GM21423 (cell line): ENCODE data around the gene SYCP3.

Experiments
- ATAC-seq: cut with Tn5 transposase; IDR thresholded peaks from one replicate; pipeline ENCODE4 v1.9.1; 2021; ENCODE audit warnings: mild to moderate bottlenecking, moderate library complexity; ENCODE audit not compliant: unreplicated experiment

SYCP3 gene

DNA sequence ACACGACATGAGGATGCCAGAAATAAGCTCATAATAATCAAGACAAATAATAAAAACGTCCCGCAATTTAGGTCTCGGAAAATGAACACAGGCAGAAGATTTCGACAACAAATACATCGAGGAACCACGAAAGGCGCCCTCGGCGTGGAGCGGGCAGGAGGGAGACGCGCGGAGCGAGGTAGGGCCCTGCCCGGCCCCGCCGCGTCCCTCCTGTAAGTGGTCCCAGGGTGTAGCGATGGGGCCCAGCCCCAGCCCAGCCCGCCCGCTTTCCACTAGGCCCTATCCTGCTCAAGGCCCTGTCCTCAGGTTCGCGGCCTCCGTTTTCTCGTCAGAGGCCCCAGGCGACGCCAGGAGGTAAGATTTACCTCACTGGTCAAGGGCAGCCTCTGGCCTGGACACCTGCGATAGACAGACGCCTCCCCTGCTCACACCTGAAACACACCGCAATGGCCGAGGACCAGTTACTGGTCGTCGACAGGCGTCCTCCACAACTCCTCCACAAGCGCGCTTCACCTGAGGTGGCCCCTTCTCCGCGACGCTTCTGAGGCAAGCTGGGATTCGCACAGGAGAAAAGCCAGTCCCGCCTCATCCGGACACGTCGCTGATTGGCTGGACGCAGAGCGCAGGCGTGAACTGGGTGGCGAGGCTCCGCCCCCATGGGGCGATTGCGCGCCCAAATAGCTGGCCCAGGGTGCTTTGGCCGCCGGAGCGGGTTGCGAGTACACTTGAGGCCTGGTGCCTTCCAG lies at the start of gene SYCP3:
TSS of gene SYCP3 (minus strand) at position 543 of the 746 bp plus-strand sequence. CDS start 1,527 bp downstream, outside the sequence.
- no peak for ATAC-seq

DNA sequence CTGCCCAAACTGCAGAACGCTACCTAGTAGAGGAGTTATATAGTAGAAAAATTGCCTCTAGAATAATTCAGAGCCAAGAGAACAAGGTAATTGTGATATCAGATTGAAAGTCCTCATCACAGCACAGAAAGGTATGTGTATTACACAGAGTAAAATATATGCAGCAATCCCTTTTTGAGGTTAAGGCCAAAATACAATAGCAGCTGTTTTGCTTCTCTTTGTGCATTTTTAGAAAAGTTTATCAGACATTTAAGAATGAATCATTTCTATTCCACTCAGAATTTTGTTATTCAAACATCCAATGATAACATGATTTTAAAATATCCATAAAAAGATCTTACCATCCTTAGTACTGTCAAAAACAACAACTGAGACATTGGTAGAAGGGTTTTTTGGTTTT lies 46.4 kb upstream of the SYCP3 start:
- ATAC-seq: no peak

DNA sequence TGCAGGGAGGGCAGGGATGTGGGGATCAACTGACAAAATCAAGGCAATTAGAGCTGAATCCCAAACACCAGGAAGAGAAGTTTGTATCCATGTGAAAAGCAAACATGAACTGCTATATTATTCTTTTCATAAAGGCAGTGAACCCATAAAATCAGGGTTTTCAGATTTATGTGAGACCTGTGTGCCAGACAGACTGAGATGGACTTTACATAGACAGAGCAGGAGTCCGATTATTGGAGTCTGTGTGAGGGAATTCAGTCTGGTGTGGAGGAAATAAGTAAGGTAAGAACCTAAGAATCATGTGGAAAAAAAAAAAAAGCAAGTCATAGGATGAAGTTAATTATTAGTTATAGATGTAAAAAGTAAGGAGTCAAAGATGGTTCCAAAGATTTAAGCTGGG lies 45.1 kb upstream of the SYCP3 start:
- ATAC-seq: no peak

DNA sequence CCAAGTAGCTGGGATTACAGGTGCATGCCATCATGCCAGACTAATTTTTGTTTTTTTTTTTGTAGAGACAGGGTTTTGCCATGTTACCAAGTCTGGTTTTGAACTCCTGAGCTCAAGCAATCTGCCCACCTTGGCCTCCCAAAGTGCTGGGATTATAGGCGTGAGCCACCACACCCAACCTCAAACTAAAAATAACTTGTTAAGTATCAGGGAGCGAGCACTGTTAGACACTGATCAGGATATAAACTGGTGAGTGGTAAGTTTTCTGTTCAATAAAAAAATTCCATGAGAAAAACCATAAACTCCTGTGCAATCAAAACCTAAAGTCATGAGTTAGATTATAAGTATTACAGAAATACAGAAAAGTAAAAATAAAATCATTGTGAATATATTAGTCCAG lies 44.6 kb upstream of the SYCP3 start:
- ATAC-seq: no peak

DNA sequence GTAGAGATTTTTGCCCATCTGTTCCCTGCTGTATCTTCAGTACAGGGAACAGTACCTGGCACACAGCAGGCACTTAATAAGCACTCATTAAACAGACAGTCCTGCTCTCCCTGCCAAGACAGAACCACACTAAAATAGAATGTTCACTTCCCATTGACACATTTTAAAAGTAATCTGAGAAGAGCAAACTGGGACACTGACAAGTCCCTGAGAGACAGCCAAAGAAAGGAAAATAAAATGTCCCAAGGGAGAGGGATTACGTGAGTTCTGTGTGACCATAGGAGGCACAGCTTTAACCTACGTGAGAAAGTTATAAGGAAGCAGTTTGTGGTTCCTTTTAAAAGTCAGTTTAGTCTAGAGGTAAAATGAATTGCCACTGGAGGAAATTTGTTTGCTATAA lies 43.9 kb upstream of the SYCP3 start:
- no peak for ATAC-seq

DNA sequence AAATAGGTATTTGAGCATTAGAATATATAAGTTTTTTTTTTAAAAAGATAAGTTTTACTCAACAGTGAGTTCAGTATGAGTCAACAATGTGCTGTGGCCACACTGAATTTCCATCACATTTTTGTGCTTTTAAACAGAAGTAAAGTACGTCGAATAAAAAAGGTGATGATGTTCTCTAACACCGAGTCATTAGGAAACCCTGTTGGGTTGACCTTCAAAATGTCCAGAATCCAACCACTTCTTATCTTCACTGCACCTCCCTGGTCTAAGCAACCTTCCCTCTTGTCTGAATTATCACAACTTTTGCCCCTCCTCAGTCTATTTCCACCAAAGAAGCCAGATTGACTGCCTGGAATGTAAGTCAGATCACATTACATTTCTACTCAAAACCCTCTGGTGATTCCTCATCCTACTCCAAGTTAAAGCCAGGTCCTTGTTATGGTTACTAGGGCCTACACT lies 43.0 kb upstream of the SYCP3 start:
- ATAC-seq: no peak

DNA sequence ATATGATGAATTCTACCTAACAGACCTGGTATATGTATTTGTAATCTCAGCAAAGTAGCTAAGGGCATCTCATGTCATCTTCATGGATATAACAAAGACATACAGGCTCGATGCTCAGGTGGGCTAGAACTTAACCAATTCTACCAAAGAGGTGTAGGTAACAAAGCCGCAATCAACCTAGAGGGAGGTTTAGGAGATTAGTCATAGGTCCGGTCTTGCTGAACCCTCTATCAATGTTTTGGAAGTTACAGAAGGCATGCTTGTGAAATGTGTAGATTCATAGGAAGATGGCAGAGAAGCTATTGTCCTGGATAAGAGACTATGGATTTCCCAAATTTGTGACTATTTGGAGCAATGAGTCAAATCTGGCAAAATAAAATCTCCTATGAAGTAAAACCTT lies 42.6 kb upstream of the SYCP3 start:
- ATAC-seq: no peak

DNA sequence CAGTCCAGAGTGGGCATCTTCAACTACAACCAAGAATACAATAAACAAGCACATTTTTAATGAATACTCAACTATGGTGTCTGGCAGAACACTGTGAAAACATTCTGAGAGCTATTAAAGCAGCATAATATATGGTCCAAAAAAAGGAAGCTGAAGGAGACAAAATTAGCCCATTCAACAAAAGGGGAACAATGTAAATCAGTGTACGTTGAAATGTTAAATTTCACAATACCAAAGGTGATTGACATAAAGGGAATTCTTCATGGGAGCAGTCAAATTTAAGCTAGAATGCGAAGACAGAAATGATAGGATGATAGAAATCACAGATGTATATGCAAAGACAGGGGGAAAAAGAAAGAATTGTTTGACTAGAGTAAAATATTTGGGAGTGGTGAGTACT lies 41.3 kb upstream of the SYCP3 start:
- no peak for ATAC-seq

DNA sequence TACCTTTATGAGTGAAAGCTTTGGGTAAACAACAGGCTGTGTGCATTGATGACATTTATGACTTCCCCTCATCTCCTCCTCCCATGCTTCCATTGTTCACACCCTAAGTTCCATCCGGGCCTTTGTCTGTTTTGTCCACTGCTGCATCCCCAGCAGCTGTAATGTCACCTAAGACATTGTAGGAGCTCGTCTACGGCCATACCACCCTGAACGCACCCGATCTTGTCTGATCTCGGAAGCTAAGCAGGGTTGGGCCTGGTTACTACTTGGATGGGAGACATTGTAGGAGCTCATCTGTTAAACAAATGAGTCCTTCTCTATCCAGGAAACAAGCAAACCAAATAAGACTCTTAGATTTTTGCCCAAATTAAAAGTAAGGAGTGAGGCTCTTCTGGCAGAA lies 40.4 kb upstream of the SYCP3 start:
- no peak for ATAC-seq

DNA sequence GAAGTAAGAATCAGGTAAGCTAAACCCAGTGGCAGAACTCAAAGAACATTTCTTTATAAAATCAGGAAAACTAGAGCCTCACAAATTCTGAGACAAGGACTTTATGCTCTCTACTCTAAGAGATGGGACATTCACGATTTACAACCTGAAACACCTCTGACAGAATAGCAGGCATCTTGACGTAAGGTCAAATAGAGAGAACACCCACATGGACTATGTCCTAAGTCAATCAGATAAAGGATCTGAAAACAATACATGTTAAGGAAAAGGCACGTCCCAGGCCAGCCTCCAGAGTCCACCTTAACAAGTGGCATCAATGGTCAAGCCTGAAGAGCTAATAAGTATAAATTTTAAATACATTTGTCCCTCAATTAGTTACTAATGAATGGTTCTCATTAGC lies 39.9 kb upstream of the SYCP3 start:
- no peak for ATAC-seq

DNA sequence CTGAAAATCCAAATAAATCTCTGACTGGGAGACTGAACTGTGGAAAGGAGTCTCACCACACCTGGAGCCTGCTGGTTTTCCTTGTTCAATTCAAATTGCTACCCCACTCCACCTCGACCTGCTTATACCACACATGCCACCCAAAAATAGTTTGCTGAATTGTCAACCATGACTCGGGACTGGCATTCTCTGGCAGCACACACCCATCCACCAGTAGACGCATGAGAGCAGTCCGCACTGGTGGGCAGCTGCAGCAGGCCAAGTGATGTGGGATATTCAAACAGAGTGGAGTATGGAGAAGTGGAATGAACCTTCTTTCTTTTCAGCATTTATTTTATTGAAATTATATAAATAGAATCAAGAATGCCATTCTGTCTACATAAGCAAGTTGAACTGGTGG lies 38.7 kb upstream of the SYCP3 start:
- ATAC-seq: no peak

DNA sequence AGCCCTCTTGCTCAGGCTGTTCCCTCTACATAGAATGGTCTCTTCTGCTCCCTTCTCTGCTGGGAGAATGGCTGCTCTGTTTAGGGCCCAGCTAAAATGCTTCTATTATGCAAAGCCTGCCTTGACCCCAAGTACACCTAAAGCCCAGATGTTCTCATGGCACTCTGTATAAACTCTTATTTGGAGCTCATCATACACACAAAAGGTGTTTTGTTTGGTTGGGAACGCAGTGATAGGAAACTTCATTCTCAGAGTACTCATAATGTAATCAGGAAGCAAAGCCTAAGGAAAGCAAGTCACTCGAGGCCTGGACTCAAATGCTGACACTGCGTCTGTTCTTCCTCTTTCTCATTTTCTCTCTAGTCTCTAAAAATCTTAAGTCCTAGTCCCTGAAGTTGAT lies 38.2 kb upstream of the SYCP3 start:
- no peak for ATAC-seq

DNA sequence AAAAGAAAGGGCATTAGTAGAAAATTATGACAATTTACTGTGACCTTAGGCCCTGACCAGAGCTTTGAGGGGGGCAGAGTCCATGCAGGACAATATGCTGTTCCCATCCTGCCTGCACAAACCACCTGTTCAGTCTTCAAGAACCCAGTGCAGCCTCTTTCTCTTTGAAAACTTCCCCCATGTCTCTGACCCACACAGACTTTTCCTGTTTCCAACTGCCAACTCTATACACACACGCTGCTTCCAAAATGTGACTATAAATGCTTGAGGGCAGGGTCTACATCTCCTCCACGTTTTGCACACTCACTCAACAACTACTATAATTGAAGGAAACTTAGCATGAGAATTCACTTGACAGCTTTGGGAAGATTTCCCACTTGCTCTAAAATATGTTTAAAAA lies 36.6 kb upstream of the SYCP3 start:
- no peak for ATAC-seq

DNA sequence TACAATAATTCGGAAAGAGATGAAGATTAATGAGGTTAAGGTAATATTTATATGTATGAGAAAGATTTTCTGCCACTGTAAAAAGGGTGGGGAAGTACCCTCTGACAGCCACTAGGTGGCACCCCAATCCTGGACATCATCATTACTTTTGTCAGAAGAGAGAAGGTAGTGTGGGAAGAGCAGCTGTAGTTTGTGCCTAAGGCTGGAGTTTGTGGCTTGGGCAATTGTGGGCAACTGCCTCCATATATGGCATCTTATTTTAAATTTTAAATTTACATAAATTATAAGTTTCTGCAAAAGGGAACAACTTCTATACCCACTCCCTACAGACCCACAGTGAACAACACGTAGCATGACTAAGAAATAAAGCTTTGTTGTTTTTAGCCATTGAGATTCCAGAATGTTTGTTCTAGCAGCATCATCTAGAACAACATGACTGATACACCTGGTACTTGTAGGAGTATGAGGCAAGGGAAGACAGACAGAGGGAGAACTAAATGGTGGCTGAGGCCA lies 34.4 kb upstream of the SYCP3 start:
- ATAC-seq: peak; percentile 74

DNA sequence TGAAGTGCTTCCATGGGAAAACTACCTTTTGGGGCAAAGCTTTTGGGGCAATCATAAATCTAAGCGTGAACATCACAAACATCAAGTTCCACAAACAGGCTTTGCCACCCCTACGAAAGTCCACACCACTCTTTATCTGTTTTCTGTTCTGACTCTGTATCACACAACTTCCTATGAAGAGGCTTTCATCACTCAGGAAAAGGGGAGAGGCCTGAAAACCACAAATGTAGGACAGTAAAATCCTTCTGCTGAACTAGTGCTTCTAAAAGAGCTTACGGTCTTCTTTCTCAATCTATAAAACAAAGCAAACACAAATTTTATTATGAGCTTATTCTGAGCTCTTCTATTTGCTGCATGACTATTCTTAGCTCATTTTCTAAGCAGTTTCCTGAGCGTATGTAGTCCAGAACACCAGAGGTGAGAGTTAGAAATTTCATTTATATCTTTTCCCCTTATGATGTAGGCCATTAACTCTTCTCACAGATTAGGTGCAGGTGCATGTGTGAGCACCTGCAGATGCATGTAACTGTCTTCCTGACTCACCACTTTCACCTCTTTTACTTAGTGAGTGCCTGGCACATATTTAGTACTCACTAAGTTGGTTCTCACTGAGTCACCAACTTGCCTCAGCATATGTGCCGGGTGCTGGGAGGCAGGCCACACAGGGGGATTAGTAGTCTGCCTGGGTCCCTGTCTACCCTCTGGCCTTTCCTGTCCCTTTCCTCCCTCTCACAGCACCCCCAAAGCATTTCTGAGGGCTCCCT lies 32.9 kb upstream of the SYCP3 start:
- no peak for ATAC-seq

DNA sequence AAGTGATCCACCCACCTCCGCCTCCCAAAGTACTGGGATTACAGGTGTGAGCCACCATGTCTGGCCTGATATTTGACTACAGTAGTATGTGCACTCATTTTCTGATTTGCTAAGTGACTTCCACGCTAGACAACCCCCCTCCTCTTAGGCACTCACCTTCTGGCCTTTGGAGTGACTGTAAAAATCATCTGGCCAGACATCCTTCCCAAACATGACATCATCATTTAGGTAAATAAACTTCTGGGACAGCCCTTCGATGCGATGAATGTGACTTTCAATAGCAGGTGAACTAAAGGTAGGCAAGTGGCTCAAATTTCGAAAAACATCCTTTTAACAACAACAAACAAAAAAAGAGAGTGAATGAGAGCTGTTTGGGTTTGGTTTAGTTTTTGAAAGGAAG lies 30.6 kb upstream of the SYCP3 start:
- ATAC-seq: no peak

DNA sequence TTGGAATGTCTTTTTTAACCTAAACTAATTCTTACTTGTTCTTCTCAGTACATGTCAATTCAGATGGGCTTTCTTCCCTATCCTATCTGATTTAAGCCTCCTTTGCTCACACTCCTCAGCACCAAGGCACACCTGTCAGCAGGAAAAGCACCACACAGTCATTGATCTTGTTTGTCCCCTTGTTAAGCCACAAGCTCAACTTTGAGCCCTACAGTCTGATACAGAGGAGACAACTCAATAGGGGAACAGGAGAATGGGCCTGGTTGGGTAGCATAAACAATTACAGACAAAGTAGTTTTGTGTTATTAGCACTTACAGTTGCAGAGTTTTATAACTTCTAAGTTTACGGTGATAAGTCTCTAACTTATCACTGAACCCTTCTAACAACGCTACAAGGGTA lies 29.5 kb upstream of the SYCP3 start:
- no peak for ATAC-seq

DNA sequence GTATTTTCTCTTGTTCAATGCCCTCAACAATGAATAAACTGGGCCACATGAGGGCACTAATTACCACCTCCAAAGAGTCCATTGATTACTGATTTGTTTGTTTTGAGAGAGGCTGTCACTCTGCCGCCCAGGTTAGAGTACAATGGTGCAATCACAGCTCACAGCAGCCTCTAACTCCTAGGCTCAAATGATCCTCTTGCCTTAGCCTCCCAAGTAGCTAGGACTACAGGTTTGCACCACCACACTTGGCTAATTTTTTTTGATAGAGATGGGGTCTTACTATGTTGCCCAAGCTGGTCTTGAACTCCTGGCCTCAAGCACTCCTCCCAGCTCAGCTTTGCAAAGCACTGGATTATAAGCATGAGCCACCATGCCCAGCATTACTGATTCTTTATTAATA lies 28.3 kb upstream of the SYCP3 start:
- no peak for ATAC-seq

DNA sequence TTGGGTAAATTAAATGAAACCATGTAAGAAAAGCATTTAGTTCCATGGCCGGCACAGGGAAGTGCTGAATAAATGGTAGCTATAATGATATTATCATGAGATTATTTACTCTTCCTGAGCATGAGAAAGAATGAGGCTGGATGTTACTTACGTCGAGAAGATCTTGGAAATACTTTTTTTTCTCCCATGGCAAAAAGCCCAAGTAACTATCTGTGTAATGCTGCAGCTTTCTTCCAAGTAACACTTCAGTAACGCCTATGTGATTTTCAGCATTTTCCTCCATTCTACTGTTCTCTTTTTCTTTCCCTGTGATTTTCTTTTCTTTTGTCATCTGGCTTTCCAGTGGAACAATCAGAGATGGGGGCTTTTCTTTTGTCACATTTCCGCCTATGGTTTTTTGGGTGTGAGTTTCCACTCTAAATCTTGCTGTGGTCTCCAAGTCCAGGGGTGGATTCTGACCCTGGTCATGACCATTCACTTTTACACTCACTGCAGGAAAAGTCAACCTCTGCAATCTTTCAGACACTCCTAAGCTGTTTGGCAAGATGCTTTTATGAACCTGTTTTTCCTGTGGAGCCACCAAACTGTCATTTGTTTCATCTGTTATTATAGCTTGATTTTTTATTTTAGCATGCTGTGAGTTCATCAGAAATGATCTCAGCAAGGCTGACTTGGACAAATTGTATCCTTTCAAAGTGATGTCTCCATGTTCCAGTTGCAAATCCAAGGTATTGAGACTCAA lies 25.0 kb upstream of the SYCP3 start:
- no peak for ATAC-seq

DNA sequence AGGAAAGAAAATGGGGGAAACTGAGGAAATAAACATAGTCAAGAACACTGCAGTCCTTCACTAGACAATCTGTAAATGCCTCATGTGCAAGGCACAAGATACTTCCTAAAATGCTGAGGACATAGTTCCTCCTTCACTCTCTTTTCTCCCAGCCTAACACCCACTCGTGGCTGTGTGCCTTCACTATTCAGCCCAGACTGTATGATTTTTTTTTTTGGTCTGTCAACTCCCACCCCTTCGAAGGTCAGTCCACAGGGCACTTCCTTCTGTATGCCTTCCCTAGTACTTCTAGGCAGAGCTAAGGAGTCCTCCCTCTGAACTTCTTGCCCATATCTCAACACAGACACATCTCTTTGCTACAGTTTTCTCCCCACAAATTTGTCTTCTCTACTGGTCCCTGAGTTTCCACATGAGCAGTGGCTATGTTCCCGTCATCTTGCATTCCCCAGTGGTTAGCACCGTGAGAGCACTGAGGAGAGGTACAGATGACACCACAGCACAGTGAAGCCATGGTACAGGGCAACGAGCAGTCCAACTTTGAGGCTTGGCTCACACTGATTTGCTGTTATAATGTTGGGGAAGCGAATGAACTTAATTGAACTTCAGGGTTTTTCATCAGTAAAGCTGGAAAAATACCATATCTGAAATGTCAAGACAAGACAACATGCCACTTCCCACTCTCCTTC lies 24.1 kb upstream of the SYCP3 start:
- no peak for ATAC-seq

DNA sequence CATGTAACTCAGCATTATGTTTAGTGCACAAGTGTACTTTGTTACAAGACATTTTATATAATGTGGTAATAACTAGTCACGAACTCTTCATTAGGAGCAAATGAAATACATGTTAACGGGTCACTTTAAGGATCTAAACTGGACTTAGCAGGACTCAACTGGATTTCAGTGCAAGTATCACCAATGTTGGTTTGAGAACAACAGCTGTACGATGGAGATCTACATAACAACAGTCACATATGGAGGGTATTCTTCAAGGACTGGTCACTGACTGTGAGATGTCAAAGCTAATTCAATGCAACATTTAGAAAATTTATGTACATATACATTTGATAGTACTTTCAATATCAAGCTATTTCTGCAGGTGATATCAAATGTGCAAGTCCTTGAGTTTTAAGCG lies 22.5 kb upstream of the SYCP3 start:
- no peak for ATAC-seq
